ENCODE data around the gene VPS72. TPM values are rescaled to one million over a fixed set of nuclear protein-coding genes. Genes with fewer than 3 reads are reported as not detected.

Gene VPS72
- total RNA-seq, 2 experiments from 2014 or later: 47.4 to 61.0 TPM

DNA sequence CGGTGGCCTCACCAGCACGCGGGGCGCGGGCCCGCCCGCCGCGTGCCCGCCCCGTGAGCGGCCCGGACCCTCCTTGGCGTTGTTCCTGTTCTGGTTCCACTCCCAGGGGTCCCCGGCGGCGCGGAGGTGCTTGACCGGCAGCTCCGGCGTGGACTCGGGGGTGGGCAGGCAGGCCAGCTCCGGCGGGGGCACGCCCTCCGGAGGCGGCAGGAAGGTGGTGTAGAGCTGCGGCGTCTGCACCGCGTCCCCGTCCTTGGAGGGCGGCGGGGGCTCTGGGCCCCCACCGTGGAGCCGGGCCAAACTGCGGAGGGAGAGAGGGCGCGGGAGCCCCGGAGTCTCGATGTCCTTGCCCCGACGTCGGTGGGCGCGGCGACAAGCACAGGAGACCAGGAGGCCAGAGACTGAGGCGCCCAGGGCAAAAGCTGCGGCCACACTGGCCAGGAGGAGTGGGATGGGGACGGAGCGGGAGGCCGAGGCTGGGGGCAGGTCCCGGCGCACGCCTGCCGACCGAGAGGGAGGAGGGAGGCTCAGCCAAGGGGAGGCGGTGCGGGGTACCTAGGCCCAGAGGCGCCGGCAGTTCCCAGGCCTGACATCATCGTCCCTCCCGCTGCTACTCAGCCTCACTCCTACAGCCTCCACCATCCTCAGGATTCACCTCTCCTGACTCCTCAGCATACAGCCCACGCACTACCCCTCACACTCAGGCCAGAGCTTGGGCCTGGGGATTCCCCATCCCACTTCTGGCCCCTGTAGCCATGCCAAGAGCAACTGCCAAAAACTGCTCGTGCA is 56.8 kb downstream of the VPS72 start:
- ChIA-PET POLR2A (no interaction called here), CTCF (interaction anchor here (1.2 to 2.3 kb wide), 2 partner anchors 8 to 24 kb away, joined by 3 to 7 read pairs; partner anchors contain the start of gene TNFAIP8L2)
- TF ChIP-seq, protein P1, sequence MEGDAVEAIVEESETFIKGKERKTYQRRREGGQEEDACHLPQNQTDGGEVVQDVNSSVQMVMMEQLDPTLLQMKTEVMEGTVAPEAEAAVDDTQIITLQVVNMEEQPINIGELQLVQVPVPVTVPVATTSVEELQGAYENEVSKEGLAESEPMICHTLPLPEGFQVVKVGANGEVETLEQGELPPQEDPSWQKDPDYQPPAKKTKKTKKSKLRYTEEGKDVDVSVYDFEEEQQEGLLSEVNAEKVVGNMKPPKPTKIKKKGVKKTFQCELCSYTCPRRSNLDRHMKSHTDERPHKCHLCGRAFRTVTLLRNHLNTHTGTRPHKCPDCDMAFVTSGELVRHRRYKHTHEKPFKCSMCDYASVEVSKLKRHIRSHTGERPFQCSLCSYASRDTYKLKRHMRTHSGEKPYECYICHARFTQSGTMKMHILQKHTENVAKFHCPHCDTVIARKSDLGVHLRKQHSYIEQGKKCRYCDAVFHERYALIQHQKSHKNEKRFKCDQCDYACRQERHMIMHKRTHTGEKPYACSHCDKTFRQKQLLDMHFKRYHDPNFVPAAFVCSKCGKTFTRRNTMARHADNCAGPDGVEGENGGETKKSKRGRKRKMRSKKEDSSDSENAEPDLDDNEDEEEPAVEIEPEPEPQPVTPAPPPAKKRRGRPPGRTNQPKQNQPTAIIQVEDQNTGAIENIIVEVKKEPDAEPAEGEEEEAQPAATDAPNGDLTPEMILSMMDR (IDR thresholded peaks at IDR 0.05): no peak
- no peaks in the 10 kb centered on the region for H3K36me3 Mint-ChIP-seq (ENCODE audit: low read depth)
- intact Hi-C loops (cut with micrococcal nuclease): no loop called here
- no peak overlapping the region for H3K4me3 Mint-ChIP-seq
- DNase-seq: no peak
- no peak for ATAC-seq
- peaks cover 12% of the 10 kb centered on the region for H3K4me1 Mint-ChIP-seq (ENCODE audit: low read depth)
- no peaks in the 10 kb centered on the region for H3K27me3 Mint-ChIP-seq
- no peaks in the 10 kb centered on the region for H3K9me3 Mint-ChIP-seq
- H3K27ac Mint-ChIP-seq: no peak overlapping the region

DNA sequence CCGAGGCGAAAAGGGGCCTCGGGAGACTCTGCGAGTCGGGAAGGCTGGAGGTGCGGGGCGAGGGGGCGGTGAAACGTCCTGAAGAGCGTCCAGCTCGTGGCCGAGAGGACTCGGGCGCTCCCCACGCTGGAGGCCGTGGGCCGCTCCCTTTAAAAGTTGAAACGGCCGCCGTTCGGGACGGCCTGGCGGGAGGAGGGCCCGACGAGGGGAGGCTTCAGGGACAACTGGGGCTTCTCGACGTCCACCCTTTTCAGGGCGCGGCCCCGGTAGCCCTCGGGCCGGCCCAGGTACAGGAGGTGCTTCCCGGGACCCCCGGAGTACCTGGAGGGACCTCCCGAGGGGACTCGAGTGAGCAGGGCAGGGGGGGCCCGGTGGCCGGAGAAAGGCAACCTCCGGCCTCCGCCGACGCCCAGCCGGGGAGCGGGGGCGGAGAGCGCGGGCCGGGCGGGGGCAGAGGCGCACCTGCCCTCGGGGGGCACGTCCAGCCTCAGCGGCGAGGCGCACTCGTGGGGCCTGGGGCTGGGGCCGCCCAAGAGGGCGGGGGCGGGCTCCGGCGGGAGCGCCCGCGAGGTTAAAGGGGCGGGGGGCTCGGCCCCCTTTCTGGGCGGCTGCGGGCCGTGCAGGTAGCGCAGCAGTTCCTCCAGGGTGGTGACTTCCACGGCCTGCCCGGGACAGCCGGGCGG is 57.5 kb downstream of the VPS72 start:
- no peaks in the 10 kb centered on the region for H3K27me3 Mint-ChIP-seq
- CTCF ChIA-PET: interaction anchor here (3.3 kb wide), 1 partner anchor 33 kb away, joined by 23 read pairs; no protein-coding TSS in a partner anchor
- H3K27ac Mint-ChIP-seq: no peak overlapping the region
- DNase-seq (no peak), ATAC-seq (no peak)
- intact Hi-C loops (cut with micrococcal nuclease): no loop called here
- H3K4me3 Mint-ChIP-seq: peak overlapping the region; percentile 69
- POLR2A ChIA-PET: interaction anchor here (1.1 to 3.0 kb wide), 3 partner anchors 18 to 149 kb away, joined by 3 to 14 read pairs (median 5); partner anchors contain the start of genes TNFAIP8L2 and ZNF687
- peaks cover 12% of the 10 kb centered on the region for H3K4me1 Mint-ChIP-seq (ENCODE audit: low read depth)
- no peaks in the 10 kb centered on the region for H3K9me3 Mint-ChIP-seq
- TF ChIP-seq, protein P1 (IDR thresholded peaks at IDR 0.05): no peak
- H3K36me3 Mint-ChIP-seq (ENCODE audit: low read depth): no peaks in the 10 kb centered on the region

DNA sequence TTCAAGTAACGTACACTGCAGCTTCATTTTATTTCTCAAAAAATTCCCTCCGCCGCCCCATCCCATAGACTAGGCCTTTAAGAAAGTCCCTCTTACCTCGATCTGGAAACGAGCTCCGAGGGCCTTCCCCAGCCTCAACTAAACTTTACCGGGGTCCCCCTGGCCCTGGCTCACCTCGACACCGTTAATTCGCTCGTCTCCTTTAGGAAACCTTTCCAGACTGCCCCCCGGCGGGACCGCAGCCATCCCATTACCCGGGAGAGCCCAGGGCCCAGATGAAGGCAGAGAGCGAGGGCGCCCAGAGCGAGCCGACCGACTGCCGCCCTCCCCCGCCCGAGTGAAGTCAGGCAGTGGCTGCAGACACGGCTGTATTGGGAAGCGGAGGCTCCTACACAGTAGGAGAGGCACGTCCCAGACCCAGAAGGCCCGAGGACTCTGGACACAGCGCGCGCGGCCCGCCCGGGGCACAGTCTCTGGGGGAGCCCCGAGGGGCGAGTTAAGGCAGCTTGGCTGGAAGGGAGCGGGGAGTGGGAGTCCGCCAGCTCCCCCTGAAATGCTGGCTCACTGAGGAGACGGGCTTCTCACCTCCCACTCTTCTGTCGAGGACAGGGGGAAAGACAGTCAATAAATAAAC is 58.2 kb downstream of the VPS72 start:
- intact Hi-C loops (cut with micrococcal nuclease): no loop called here
- Mint-ChIP-seq H3K27ac (peak overlapping the region; percentile 75), H3K4me1 (ENCODE audit: low read depth) (peaks cover 12% of the 10 kb centered on the region), H3K27me3 (no peaks in the 10 kb centered on the region), H3K9me3 (no peaks in the 10 kb centered on the region), H3K36me3 (ENCODE audit: low read depth) (no peaks in the 10 kb centered on the region), H3K4me3 (peak overlapping the region; percentile 69)
- TF ChIP-seq, protein P1 (IDR thresholded peaks at IDR 0.05): no peak
- ChIA-PET POLR2A (interaction anchor here (0.7 to 3.0 kb wide), 15 partner anchors 10 to 158 kb away, joined by 3 to 14 read pairs (median 3); partner anchors contain the start of genes MINDY1, TNFAIP8L2, VPS72 and ZNF687), CTCF (interaction anchor here (0.7 to 3.3 kb wide), 15 partner anchors 9 to 150 kb away, joined by 3 to 23 read pairs (median 3); partner anchors contain the start of genes C1orf56, TMOD4, TNFAIP8L2 and ZNF687)
- DNase-seq (no peak), ATAC-seq (no peak)

DNA sequence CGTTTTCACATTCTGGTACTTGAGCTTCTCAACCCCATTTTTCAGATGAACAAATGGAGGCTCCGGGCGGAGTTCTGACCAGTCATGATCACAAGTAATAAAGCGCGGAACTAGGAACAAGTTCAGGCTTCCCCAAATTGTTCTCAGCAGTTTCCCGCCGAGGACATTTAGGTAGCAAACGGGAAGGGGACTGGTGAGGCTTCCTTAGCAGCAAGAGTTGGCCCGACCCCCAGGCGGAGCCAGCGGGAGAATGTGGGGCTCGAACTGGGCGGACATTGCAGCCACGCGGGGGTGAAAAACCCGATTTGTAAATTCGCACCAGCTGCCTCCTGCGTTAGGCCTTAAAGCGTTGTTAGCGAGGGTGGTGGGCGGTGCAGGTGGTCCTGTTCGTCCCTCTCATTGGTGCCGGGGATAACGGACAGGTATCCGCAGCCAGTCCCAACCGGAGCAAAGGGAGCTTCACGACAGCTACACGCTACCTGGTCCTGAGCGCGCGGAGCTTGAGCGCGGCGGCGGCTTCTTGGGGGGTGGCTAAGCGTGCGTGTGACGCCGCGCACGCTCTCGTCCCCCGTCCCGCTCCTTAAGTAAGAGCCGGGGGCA is 58.9 kb downstream of the VPS72 start:
- peak; percentile 100 for ATAC-seq

More for the DNA sequence above, 58.9 kb downstream of the VPS72 start:
- ChIA-PET POLR2A (interaction anchor here (0.7 to 3.0 kb wide), 18 partner anchors 8 to 157 kb away, joined by 3 to 14 read pairs (median 3); partner anchors contain the start of genes MINDY1, TNFAIP8L2, VPS72 and ZNF687), CTCF (interaction anchor here (0.6 to 3.3 kb wide), 17 partner anchors 9 to 151 kb away, joined by 3 to 23 read pairs (median 3); partner anchors contain the start of genes C1orf56, TMOD4, TNFAIP8L2 and ZNF687)
- DNase-seq: peak; percentile 96
- H3K9me3 Mint-ChIP-seq: no peaks in the 10 kb centered on the region
- H3K27me3 Mint-ChIP-seq: no peaks in the 10 kb centered on the region
- peak overlapping the region; percentile 75 for H3K27ac Mint-ChIP-seq
- peaks cover 12% of the 10 kb centered on the region for H3K4me1 Mint-ChIP-seq (ENCODE audit: low read depth)
- H3K36me3 Mint-ChIP-seq (ENCODE audit: low read depth): no peaks in the 10 kb centered on the region
- H3K4me3 Mint-ChIP-seq: peak overlapping the region; percentile 69
- intact Hi-C loops (cut with micrococcal nuclease): no loop called here
- TF ChIP-seq, protein P1 (IDR thresholded peaks at IDR 0.05): no peak
